GM18520 (cell line): ENCODE data around the gene AGAP9.
"Not testable (repeated sequence)": the region's sequence is repeated elsewhere in the genome, so short reads cannot be mapped to it uniquely, and the experiment has no call there.

Experiments
- ATAC-seq: cut with Tn5 transposase; IDR thresholded peaks from one replicate; pipeline ENCODE4 v1.9.1; 2021; ENCODE audit not compliant: unreplicated experiment

The AGAP9 gene

DNA sequence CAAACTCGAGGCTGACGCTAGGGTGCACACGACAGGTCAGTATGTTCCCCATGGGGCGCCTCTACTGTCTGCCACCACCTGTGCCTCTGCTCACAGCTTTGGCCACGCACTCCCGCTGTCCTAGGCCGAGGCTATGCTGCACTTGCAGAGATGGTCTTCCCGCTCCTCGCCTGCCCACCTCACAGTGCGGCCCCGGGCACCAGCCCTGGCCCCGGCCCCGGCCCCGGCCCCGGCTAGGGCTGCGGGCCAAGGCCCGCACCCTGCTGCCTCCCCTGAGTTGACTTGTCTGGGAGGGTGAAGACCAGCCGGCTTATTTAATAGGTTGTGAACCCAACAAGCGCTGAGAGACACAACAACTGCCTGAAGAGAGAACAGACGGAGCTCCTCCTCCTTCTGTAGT, at the start of gene AGAP9:
Gene AGAP9 (minus strand): TSS at position 164 of the 400 bp plus-strand sequence. CDS start 112 bp downstream, at position 52.
- not testable (repeated sequence) for ATAC-seq

DNA sequence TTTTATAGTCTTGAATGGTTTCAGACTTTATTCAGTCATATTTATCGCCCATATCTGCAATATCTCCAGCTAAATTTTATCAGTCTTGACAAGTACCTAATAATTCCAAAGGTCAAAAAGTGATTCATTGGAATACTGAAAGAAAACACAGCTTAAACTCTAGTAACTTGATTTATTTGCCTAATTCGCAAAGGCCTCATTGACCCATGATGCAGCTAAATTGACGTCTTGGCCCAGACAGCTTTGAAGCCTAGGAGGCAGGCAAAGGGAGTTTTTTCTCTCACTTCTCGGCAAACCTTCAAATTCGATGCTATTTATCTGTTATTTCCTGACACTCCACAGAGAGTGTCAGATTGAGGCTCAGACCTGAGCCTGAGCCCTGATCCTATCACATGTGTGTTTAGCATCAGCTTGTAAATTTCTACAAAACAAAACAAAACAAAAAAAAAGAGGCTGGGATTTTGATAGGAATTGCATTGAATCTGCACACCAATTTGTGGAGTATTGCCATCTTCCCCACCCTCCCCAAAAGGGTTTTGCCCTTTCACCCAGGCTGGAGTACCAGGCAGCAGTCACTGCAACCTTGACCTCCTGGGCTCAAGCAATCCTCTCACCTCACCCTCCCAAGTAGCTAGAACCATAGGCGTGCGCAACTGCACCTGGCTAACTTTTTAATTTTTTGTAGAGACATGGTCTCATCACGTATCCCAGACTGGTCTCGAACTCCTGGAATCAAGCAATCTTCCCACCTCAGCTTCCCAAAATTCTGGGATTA, 47.9 kb upstream of the AGAP9 start:
- ATAC-seq: not testable (repeated sequence)

DNA sequence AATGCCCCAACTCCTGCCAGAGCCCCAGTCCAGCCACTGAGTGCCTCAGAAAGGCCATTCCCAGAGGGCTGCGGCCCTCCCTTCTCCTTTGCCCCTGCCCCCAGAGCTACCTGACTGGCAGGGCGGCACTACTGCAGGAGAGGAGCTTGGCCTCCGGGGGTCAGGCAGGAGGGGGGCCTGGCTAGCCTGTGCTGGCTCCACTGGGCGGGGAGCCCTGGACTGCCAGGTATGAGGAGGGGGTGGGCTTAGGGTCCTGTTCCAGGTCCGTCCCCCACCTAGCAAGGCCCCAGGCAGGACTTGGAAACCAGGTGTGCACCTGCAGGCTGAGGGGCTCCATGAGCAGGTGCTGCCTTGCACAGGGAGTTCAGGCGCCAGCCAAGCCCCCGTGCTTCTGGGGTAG, 43.3 kb upstream of the AGAP9 start:
- not testable (repeated sequence) for ATAC-seq

DNA sequence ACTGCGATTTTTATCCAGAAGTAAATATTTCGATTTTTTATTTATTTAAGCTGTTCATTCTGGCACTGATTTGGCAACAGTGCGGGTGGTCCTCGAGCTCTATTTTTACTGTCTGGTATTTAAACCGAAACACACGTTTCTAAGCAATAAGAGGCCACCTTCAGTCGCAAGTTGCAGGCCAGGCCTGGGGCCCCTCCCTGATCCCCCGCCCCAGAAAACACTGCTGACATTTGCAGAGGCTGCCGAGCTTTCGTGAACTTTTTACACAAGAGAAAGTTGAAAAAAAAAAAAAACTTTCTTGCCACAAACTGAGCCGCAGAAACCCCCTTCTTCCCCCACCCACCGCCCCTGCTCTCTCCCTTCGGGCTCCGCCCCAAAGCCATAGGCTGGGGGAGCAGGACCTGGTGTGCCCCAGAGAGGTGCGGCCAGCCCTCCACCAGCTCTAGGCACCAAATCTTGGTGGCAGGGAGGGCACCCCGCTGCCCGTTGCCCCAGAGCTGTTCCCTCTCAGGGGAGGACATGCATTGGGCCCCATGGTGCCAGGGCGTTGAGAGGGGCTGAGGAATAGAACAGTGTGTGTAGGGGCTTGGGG, 42.8 kb upstream of the AGAP9 start:
- ATAC-seq: not testable (repeated sequence)

DNA sequence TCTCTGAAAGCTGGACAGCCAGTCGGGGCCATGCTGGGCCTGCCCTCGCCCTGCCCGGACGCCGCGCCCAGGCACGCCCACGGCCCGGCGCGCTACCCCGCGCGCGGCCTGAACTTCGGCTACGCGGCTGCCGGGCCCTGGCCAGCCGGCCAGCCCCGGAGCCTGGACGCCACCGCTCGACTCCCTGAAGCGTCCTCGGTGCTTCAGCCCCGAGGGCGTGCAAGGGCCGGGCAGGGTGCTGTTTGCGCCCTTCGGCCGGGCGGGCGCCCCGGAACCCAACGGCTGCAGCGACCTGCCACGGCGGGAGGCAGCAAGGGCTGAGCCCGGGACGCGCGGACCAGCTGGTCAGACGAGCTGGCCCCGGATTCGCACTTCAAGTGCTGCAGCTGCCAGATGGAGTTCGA, 42.1 kb upstream of the AGAP9 start:
- ATAC-seq: not testable (repeated sequence)

DNA sequence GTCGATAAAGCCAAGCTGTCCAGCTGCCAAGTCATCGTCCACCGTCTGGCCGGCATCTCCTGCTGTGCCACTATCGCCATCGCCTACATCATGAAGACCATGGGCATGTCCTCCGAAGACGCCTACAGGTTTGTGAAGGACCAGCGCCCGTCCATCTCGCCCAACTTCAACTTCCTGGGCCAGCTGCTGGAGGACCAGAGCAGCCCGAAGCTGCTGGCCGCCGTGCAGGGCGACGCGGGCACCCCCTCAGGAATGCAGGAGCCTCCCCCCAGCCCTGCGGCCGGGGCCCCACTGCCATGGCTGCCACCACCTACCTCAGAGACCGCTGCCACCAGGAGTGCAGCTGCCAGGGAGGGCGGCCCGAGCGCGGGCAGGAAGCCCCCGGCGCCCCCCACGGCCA, 41.5 kb upstream of the AGAP9 start:
- ATAC-seq: not testable (repeated sequence)

DNA sequence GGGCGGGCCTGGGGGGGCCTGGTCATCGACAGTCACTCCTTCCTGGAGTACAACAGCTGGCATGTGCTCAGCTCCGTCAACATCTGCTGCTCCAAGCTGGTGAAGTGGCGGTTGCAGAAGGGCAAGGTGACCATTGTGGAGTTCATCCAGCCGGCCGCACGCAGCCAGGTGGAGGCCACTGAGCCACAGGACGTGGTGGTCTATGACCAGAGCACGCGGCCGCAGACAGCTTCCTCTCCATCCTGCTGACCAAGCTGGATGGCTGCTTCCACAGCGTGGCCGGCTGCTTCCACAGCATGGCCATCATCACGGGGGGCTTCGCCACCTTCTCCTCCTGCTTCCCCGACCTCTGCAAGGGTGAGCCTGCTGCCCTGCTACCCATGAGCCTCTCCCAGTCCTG, 40.9 kb upstream of the AGAP9 start:
- not testable (repeated sequence) for ATAC-seq

DNA sequence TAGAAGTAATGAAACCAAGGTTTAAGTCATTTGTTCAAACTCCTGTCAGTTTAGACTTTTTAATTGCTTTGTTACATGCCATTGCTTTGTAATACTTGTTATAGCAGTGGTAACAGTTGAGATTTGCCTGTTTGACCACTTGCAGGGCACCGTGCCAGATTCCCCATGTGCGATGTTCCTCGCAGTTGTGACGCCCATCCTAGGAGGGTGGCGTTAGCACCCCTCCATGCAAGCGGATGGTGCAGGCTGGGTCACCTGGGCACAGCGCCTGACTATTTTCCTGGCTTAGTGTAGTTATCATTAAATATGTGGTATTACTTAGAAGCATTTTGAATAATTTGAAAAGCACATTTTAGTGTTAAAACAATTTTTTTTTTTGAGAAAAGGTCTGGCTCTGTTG, 37.0 kb upstream of the AGAP9 start:
- not testable (repeated sequence) for ATAC-seq

DNA sequence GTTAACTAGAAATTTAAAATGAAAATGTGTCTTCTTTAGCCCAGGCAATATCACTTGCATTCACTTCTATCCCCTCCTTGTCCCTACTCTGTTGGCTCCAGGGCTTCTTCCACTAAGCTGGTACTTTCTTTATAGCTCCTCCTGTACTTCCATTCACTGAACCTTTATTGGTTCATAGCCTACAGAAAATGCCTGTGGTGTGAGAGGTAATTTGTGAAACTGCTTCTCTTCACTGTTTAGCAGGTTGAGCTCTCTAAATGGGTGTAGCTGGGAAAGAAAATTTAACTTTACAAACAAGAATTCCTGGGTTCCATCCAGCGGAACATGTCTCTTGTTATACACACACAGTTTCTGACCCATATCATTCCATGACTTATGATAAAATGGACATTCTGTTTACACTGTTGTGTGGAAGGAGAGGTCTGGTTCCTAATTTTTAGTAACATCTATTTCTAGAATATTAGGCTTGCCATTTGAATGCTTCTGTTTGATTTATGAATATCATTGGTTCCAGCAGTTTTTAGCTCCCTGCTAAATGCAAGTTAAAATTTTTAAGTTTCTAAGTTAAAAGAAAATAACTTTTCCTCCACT, 36.4 kb upstream of the AGAP9 start:
- not testable (repeated sequence) for ATAC-seq

DNA sequence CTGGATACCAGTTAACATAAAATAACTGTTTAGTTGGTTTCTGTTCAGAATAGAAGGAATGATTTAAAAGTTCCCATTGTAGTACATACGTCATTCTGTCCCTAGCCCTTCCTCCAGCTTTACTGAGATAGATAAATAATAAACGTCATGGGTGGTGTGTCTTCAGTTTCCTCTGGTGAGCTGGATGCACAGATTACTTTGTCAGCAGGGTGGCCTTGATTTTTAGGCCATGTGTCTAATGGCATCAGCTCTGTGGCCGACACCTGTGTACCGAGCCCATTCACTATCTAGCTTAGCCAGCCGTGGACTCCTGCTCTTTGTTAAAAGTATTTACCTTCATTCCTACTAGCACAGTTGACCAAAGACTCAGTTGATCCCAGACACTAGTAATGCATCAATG, 34.7 kb upstream of the AGAP9 start:
- ATAC-seq: not testable (repeated sequence)

DNA sequence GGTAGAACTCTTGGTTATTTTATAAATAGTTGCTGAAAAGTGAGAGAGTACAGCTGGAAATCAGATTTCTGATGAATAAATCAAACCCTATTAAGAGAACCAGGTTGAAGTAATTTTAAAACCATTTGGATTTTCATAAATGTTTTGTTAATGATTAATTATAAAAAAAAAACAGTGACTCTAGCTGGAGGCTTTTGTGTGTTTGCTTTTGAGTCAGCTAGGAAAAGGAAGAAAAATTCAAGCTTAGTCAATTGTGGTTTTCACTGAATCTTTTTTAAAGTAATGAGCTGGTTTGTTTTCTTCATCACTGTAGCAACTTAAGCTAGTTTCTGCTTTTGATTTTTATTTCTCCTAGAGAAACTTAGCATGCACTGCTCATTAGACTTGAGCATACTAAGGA, 34.2 kb upstream of the AGAP9 start:
- peak; percentile 36 for ATAC-seq

DNA sequence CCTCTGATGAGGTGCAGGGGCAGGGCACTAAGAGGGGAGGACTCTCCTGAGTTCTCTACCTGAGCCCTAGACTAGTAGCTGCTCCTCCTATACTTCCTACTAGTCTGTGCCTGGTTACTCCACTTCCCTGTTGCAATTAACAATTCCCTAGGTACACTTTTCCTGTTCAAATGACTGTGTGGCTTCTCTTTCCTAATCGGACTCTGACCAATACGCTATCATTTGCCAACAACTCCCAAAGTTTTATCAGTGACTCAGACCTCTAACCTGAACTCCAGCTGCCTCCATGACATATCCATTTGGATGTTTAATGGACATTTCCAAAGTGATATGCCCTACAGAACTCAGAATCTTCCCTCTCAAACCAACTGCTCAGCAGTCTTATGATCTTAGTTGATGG, 31.9 kb upstream of the AGAP9 start:
- not testable (repeated sequence) for ATAC-seq

DNA sequence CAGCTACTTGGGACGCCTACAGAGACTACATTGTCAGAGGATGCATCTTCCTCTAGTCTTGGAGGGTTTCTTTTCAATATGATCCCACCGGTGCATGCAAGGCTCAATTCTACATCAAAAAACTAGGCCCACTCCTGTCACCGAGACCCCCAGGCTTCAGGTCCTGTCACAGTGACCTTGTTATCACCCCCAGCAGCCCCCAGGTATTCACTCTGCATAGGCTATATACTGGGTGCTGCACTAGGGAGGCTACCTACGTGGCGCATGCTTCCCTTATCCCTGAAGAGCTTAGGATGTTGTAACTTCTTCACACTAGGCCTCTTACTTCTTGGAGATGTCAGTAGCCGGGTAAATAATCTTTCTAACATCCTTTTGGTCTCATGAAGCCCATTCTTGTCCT, 31.1 kb upstream of the AGAP9 start:
- not testable (repeated sequence) for ATAC-seq

DNA sequence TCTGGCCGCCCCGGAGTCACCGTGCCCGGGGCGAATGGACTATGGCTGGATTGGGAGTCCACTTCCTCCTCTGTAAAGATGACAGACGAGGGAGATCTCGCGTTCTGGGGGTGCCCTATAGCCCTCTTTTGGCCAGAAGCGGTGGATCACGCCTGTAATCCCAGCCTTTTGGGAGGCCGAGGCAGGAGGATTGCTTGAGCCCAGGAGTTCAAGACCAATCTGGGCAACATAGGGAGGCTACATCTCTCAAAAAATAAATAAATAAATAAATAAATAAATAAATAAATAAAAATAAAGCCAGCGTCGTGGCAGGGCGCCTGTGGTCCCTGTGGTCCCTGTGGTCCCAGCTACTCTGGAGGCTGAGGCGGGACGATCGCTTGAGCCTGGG, 30.4 kb upstream of the AGAP9 start:
- ATAC-seq: not testable (repeated sequence)

DNA sequence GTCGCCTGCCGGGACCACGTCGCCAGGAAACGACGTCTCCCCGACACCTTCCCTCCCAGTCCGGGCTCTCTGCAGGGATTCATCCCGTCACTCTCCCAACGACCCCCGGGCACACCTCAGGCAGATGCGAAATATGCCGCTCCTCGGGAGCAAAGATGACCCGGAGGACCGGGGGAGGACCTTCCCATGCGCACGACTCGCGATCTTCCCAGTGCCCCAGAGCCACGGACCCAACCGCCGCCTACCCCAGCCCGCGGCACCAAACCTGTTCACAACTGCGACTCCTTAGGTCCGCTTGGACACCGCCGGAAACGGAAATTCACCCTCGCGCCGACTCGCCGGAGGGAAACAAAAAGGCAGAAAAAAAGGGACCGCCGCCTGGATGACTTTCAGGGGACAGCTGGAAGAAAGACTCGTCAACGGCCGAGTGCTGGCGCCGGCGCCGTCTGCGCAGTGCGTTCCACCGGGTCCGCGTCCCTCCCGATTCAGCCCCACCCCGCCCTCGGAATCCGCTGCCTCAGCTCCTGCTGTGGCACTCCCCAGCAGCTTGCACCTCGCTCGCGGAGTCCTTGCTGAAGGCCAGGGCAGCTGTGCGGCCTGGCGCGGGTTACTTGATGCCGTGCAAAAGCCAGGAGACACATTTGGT, 29.9 kb upstream of the AGAP9 start:
- ATAC-seq: peak; percentile 73

DNA sequence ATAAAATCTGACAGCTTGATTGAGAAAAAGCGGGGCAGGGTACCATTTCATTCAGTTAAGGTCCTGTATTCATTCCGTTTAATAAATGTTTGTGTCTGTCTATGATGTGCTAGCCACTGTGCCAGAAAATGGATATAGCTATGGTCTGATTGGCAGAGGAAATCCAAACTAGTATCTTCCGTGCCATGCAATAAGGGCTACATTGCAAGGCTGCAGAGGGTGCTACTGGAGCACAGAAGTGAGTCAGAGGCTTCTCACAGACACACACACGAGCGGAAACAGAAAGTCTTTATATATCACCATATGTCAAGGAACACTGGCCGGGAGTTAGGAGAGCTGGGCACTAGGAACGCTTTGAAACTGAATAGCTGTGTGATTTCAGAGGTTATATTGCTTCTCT, 29.3 kb upstream of the AGAP9 start:
- peak; percentile 42 for ATAC-seq

DNA sequence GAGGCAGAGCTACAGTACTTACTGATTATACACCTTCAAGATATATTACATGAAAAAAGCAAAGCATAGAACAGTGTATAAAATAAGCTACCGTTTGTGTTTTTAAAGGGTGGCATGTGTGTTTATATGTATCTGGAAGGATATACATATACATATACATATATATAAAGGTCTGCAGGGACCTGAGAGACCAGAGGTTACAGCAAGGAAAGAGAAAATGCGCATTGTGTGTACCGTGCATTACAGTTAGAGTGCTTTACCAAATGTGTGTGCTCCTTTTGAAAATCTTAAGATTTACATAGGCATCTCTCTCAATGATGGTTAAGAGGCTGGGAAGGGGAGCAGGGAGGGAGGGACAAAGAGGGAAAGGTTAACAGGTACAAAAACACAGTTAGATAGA, 23.8 kb upstream of the AGAP9 start:
- ATAC-seq: not testable (repeated sequence)

DNA sequence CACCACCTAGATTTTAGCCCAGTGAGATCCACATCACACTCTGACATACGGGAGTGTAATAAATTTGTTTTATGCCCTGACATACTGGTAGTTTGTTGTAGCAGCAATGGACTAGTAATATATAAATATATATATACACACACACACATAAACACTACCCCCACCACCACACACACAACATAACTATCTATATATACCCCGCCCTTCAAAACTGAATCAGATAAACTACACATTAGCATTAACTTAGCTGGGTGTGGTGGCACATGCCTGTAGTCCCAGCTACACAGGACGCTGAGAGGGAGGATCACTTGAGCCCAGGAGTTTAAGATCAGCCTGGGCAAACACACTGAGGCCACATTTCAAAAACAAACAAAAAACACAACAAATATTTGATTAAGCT, 13.0 kb upstream of the AGAP9 start:
- ATAC-seq: not testable (repeated sequence)

DNA sequence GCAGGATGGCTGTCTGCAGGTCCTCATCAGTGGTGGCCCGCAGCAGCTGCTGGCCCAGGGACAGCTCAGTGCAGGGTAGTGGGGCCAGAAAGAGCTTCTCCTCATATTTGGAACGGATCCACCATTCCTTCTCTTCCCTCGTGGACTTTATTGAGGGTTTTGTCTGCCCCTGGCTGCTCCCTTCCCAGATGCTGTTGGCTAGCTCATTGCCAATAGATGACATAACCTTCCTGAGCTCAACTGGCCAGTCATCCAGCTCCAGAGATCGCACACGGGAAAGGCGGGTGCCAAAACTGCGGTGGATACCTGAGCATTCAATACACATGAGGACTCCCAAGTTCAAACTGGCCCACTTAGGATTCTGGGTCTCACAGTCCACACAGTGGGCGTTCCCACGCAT, 21.1 kb downstream of the AGAP9 start:
- ATAC-seq: not testable (repeated sequence)

DNA sequence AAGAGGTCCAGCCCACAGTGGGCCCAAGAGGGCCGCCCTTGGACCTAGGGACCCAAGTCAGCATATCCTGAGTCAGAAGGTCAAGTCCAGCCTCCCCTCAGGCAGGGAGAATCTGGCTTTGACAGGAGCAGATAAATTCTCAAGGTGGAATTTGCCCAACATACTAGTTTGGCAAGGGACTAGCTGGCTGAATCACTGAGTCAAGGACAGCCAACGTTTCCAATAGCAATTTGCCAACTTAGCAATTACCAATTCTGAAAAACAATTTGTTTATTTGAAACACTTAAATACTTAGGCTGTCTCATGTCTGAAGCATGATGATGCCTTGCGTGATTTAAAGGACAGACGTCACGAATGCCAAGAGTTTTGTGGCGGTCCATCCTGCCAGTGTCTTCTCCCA, 29.2 kb downstream of the AGAP9 start:
- ATAC-seq: not testable (repeated sequence)

DNA sequence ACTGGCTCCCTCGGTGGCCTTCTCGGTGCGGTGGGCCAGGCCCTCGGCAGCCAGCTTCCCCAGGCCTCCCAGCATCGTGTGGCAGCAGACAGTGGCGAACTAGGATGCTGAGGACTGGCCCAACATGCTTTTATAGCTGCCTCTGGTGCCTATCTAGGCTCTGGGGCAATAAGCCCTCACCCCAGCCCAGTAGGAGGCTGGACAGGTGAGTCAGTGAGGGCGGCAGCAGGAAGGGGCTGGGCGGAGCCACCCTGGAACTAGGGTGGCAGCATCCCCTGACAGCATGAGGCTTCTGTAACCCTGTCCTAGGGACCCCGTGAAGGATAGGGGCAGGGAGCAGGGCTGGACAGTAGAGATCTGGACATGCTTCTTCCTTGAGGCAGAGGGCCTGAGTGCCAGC, 31.8 kb downstream of the AGAP9 start, which contains the start of gene FAM25G:
Gene FAM25G (minus strand): TSS at position 101 of the 400 bp plus-strand sequence. CDS start 26 bp downstream, at position 75.
- not testable (repeated sequence) for ATAC-seq
